ENCODE data around the gene UTF1.

The UTF1 gene

GRCh38 chr10:133190225-133190624 is 39.8 kb upstream of the UTF1 start:
- DNase-seq (ENCODE audit: extremely low read depth, low read depth), result no peak
- TF ChIP-seq CTCF (IDR thresholded peaks at IDR 0.05; ENCODE audit: low read depth, low read length), result no peak

GRCh38 chr10:133191651-133192050 is 38.4 kb upstream of the UTF1 start:
- no peak for TF ChIP-seq CTCF (IDR thresholded peaks at IDR 0.05; ENCODE audit: low read depth, low read length)
- DNase-seq (ENCODE audit: extremely low read depth, low read depth), result no peak

- no peak for TF ChIP-seq CTCF (IDR thresholded peaks at IDR 0.05; ENCODE audit: low read depth, low read length)
- no peak for DNase-seq (ENCODE audit: extremely low read depth, low read depth)
These were observed 35.9 kb upstream of the UTF1 start for GRCh38 chr10:133194151-133194550.

- no peak for TF ChIP-seq CTCF (IDR thresholded peaks at IDR 0.05; ENCODE audit: low read depth, low read length)
- no peak for DNase-seq (ENCODE audit: extremely low read depth, low read depth)
These were observed 34.9 kb upstream of the UTF1 start for GRCh38 chr10:133195096-133195495.

GRCh38 chr10:133195611-133196010 is 34.4 kb upstream of the UTF1 start:
- DNase-seq (ENCODE audit: extremely low read depth, low read depth), result no peak
- no peak for TF ChIP-seq CTCF (IDR thresholded peaks at IDR 0.05; ENCODE audit: low read depth, low read length)

GRCh38 chr10:133196221-133196915 is 33.6 kb upstream of the UTF1 start:
- TF ChIP-seq CTCF (IDR thresholded peaks at IDR 0.05; ENCODE audit: low read depth, low read length), result no peak
- no peak for DNase-seq (ENCODE audit: extremely low read depth, low read depth)

GRCh38 chr10:133196936-133197758 is 32.9 kb upstream of the UTF1 start:
- DNase-seq (ENCODE audit: extremely low read depth, low read depth), result no peak
- no peak for TF ChIP-seq CTCF (IDR thresholded peaks at IDR 0.05; ENCODE audit: low read depth, low read length)
